Thymus (tissue), 11 donors: ENCODE results near the gene CD248. TPM values are rescaled to one million over a fixed set of nuclear protein-coding genes. Genes with fewer than 3 reads are reported as not detected.

Source experiments
- DNase-seq, 9 donors: peaks; one replicate each; pipeline ENCODE4 v3.0.0-alpha.2; 2013; ENCODE audit warnings: low spot score in 9 of 9, low read depth in 6 of 9, missing footprints in 1 of 9
- H3K27ac ChIP-seq, 2 donors: one replicate each; pipeline ENCODE4 v1.5.1; 2013; ENCODE audit warnings: control low read depth in 1 of 2, low read depth in 1 of 2, low read length in 1 of 2, mild to moderate bottlenecking in 1 of 2, moderate library complexity in 1 of 2
- H3K27me3 ChIP-seq, 2 donors: one replicate each; pipeline ENCODE4 v1.5.1; 2013; ENCODE audit warnings: low read length in 1 of 2; ENCODE audit not compliant: control insufficient read depth in 2 of 2, insufficient read depth in 1 of 2
- H3K36me3 ChIP-seq, 2 donors: one replicate each; pipeline ENCODE4 v1.5.1; 2013; ENCODE audit warnings: low read length in 1 of 2, mild to moderate bottlenecking in 1 of 2, moderate library complexity in 1 of 2; ENCODE audit not compliant: control insufficient read depth in 2 of 2, insufficient read depth in 2 of 2
- H3K4me1 ChIP-seq, 2 donors: one replicate each; pipeline ENCODE4 v1.5.1; 2013; ENCODE audit warnings: low read length in 2 of 2; ENCODE audit not compliant: control insufficient read depth in 2 of 2, insufficient read depth in 2 of 2
- H3K4me3 ChIP-seq, 2 donors: one replicate each; pipeline ENCODE4 v1.5.1; 2013; ENCODE audit warnings: low read length in 2 of 2, control low read depth in 1 of 2, mild to moderate bottlenecking in 1 of 2
- H3K9me3 ChIP-seq, 2 donors: one replicate each; pipeline ENCODE4 v1.5.1; 2013; ENCODE audit warnings: low read length in 1 of 2, mild to moderate bottlenecking in 1 of 2; ENCODE audit not compliant: control insufficient read depth in 2 of 2, insufficient read depth in 1 of 2
- WGBS: extraction: QIAGEN DNeasy Blood & Tissue Kit; methylation state at CpG from one replicate; pipeline ENCODE4 v1.1.7; 2013; 5-methylcytosine and 5-hydroxymethylcytosine counted together
- polyA plus RNA-seq: library from polyadenylated mRNA; stranded (reverse); fragments of 200-250 nt; gene quantifications from one replicate; pipeline ENCODE4 v1.2.3, GENCODE V29; 2013
- total RNA-seq: library from RNA; stranded (reverse); fragments of 120-200 nt; gene quantifications from one replicate; pipeline ENCODE4 v1.2.4, GENCODE V29; 2013
- donor health status: healthy.

Gene CD248
- total and polyA plus RNA-seq, 2 donors = 3.0 to 7.7 TPM

- Histone ChIP-seq H3K4me1 (peaks cover 14 to 22% of the 10 kb centered on the region in 2 donors), H3K27me3 (peaks cover 43 to 81% of the 10 kb centered on the region in 2 donors), H3K36me3 (no peaks in the 10 kb centered on the region), H3K4me3 (no peak overlapping the region), H3K27ac (no peak overlapping the region), H3K9me3 (peaks cover 0 to 7% of the 10 kb centered on the region in 2 donors)
- WGBS = 87% methylated on average over 30 of the region's 30 CpGs
- no peak for DNase-seq
Observed at GRCh38 chr11:66293777-66294625, 22.8 kb downstream of the CD248 start.

- H3K9me3 ChIP-seq = peaks cover 0 to 10% of the 10 kb centered on the region in 2 donors
- H3K27me3 ChIP-seq = peaks cover 43 to 81% of the 10 kb centered on the region in 2 donors
- WGBS = 85% methylated on average over 4 of the region's 4 CpGs
- peaks cover 16 to 24% of the 10 kb centered on the region in 2 donors for H3K4me1 ChIP-seq
- H3K4me3 ChIP-seq = no peak overlapping the region
- no peaks in the 10 kb centered on the region for H3K36me3 ChIP-seq
- no peak overlapping the region for H3K27ac ChIP-seq
- no peak for DNase-seq
Observed at GRCh38 chr11:66293352-66293751, 23.5 kb downstream of the CD248 start.

GRCh38 chr11:66292543-66293332 is 24.1 kb downstream of the CD248 start:
- Histone ChIP-seq H3K9me3 (peaks cover 0 to 10% of the 10 kb centered on the region in 2 donors), H3K27ac (no peak overlapping the region), H3K4me3 (no peak overlapping the region), H3K27me3 (peaks cover 43 to 76% of the 10 kb centered on the region in 2 donors), H3K4me1 (peaks cover 22 to 31% of the 10 kb centered on the region in 2 donors), H3K36me3 (no peaks in the 10 kb centered on the region)
- WGBS = 61% methylated on average over 17 of the region's 17 CpGs
- DNase-seq = no peak

- no peak for DNase-seq
- WGBS = 3% methylated on average over 95 of the region's 95 CpGs
- peaks cover under 1 to 1% of the 10 kb centered on the region in 2 donors for H3K36me3 ChIP-seq
- H3K27me3 ChIP-seq = peaks cover 43 to 68% of the 10 kb centered on the region in 2 donors
- H3K4me1 ChIP-seq = peaks cover 22 to 35% of the 10 kb centered on the region in 2 donors
- no peak within 1 kb of the TSS for H3K27ac ChIP-seq
- H3K9me3 ChIP-seq = peaks cover 0 to 10% of the 10 kb centered on the region in 2 donors
- H3K4me3 ChIP-seq = peak within 1 kb of the TSS in 1 of 2 donors; percentile 48
Observed at GRCh38 chr11:66291706-66292542, 24.9 kb downstream of the CD248 start, which contains the start of gene TMEM151A. Gene TMEM151A (plus strand): TSS chr11:66291894. CDS start chr11:66292014, 120 bp downstream.

- peaks cover 43 to 62% of the 10 kb centered on the region in 2 donors for H3K27me3 ChIP-seq
- H3K36me3 ChIP-seq = peaks cover 4% of the 10 kb centered on the region in 2 donors
- no peak for DNase-seq
- H3K27ac ChIP-seq = no peak overlapping the region
- peaks cover 0 to 10% of the 10 kb centered on the region in 2 donors for H3K9me3 ChIP-seq
- WGBS = 22% methylated on average over 16 of the region's 16 CpGs
- peaks cover 22 to 35% of the 10 kb centered on the region in 2 donors for H3K4me1 ChIP-seq
- H3K4me3 ChIP-seq = peak overlapping the region in 1 of 2 donors; percentile 48
Observed at GRCh38 chr11:66291303-66291705, 25.5 kb downstream of the CD248 start.

- Histone ChIP-seq H3K4me3 (no peak overlapping the region), H3K36me3 (peaks cover 4 to 11% of the 10 kb centered on the region in 2 donors), H3K27me3 (peaks cover 42 to 54% of the 10 kb centered on the region in 2 donors), H3K9me3 (peaks cover 0 to 10% of the 10 kb centered on the region in 2 donors), H3K27ac (no peak overlapping the region), H3K4me1 (peaks cover 22 to 35% of the 10 kb centered on the region in 2 donors)
- 83% methylated on average over 2 of the region's 2 CpGs for WGBS
- no peak for DNase-seq
Observed at GRCh38 chr11:66290330-66290621, 26.6 kb downstream of the CD248 start.

GRCh38 chr11:66289548-66290329 is 27.1 kb downstream of the CD248 start:
- 12% methylated on average over 36 of the region's 36 CpGs for WGBS
- H3K9me3 ChIP-seq = peaks cover 0 to 10% of the 10 kb centered on the region in 2 donors
- peak overlapping the region; percentile 88 to 97 for H3K27ac ChIP-seq
- H3K4me3 ChIP-seq = peak overlapping the region; percentile 63 to 73
- H3K27me3 ChIP-seq = peaks cover 38 to 53% of the 10 kb centered on the region in 2 donors
- H3K36me3 ChIP-seq = peaks cover 8 to 17% of the 10 kb centered on the region in 2 donors
- peaks cover 22 to 35% of the 10 kb centered on the region in 2 donors for H3K4me1 ChIP-seq
- peak in 7 of 9 donors; percentile 48 to 90 (median 72) for DNase-seq
